Upper lobe of left lung (tissue), 6 donors: ENCODE measurements around the gene JMJD1C. TPM values are rescaled to one million over a fixed set of nuclear protein-coding genes. Genes with fewer than 3 reads are reported as not detected.
"Not testable (repeated sequence)": the region's sequence is repeated elsewhere in the genome, so short reads cannot be mapped to it uniquely, and the experiment has no call there.

Experiments
- ATAC-seq, 2 donors: fragments of 200-7000 bp; cut with Tn5 transposase; one replicate each; pipeline ENCODE4 v1.9.1; 2022; ENCODE audit warnings: mild to moderate bottlenecking in 2 of 2, moderate library complexity in 2 of 2; ENCODE audit not compliant: low FRiP score in 2 of 2
- DNase-seq, 2 donors: peaks; one replicate each; pipeline ENCODE4 v3.0.0-alpha.2; 2019 to 2020
- H3K27ac ChIP-seq, 4 donors: fragments of 200-600 bp; sonication (generic); one replicate each; pipeline ENCODE4 v1.5.1; 2016 to 2019
- H3K27me3 ChIP-seq, 4 donors: fragments of 200-600 bp; sonication (generic); one replicate each; pipeline ENCODE4 v1.5.1; 2017 to 2019
- H3K36me3 ChIP-seq, 4 donors: fragments of 200-600 bp; sonication (generic); one replicate each; pipeline ENCODE4 v1.5.1; 2016 to 2019
- H3K4me1 ChIP-seq, 4 donors: fragments of 200-600 bp; sonication (generic); one replicate each; pipeline ENCODE4 v1.5.1; 2018 to 2019
- H3K4me3 ChIP-seq, 4 donors: fragments of 200-600 bp; sonication (generic); one replicate each; pipeline ENCODE4 v1.5.1; 2017 to 2019; ENCODE audit warnings: mild to moderate bottlenecking in 2 of 4, moderate library complexity in 1 of 4
- H3K9me3 ChIP-seq, 4 donors: fragments of 200-600 bp; sonication (generic); one replicate each; pipeline ENCODE4 v1.5.1; 2018 to 2019
- CTCF ChIP-seq, 6 experiments: fragments of 450-650 bp in 4 of 6; fragments of 200-600 bp in 2 of 6; sonication (generic) in 2 of 6; IDR thresholded peaks; one replicate each; pipeline ENCODE4 v1.5.1; 2016 to 2019; ENCODE audit warnings: antibody characterized with exemption in 6 of 6
- EP300 ChIP-seq, 4 donors: sonication (generic); formaldehyde crosslinking; IDR thresholded peaks; one replicate each; pipeline ENCODE4 v1.5.1; 2017; ENCODE audit warnings: antibody characterized with exemption in 4 of 4, control low read depth in 2 of 4
- POLR2A ChIP-seq, 4 donors: fragments of 450-650 bp; IDR thresholded peaks; one replicate each; pipeline ENCODE4 v1.5.1; 2016 to 2017; ENCODE audit warnings: antibody characterized with exemption in 4 of 4, mild to moderate bottlenecking in 2 of 4
- POLR2AphosphoS5 ChIP-seq, 2 donors: sonication (generic); formaldehyde crosslinking; IDR thresholded peaks; one replicate each; pipeline ENCODE4 v1.5.1; 2017; ENCODE audit warnings: antibody characterized with exemption in 2 of 2
- WGBS, 2 donors: methylation state at CpG; one replicate each; pipeline ENCODE4 v1.1.5; 2017 to 2018; 5-methylcytosine and 5-hydroxymethylcytosine counted together
- total RNA-seq, 6 donors: library from RNA; depleted of rRNA in 4 of 6; stranded (reverse); fragments of >200 nt in 4 of 6; gene quantifications; one replicate each; pipeline versions ENCODE4 v1.1.0 to v1.2.1, GENCODE V29; 2016 to 2021
- donor health status: DM: no; HTN: no; CAD: no; lungs with moderate emphysema.
- donor health status: DM: no; HTN: yes; CAD: no; lungs with severe emphysema.

The JMJD1C gene
- total RNA-seq, 6 donors from 2014 or later: 80.2 to 130 (median 94.2) TPM

GRCh38 chr10:63156236-63156635 is 309.5 kb downstream of the JMJD1C start:
- H3K9me3 ChIP-seq: no peaks in the 10 kb centered on the region
- TF ChIP-seq EP300 (IDR thresholded peaks at IDR 0.05) (no peak), POLR2AphosphoS5 (IDR thresholded peaks at IDR 0.05) (no peak), CTCF (IDR thresholded peaks at IDR 0.05) (no peak), POLR2A (IDR thresholded peaks at IDR 0.05) (no peak)

GRCh38 chr10:63155388-63156020 is 310.3 kb downstream of the JMJD1C start:
- ATAC-seq (no peak), DNase-seq (no peak)
- Histone ChIP-seq H3K27ac (peak overlapping the region in 1 of 4 donors; percentile 19), H3K4me3 (no peak overlapping the region), H3K36me3 (peaks cover 0 to 41% (median 20%) of the 10 kb centered on the region in 4 donors), H3K4me1 (peaks cover 0 to 5% (median 0%) of the 10 kb centered on the region in 4 donors), H3K27me3 (no peaks in the 10 kb centered on the region), H3K9me3 (no peaks in the 10 kb centered on the region)
- 82 to 94% methylated on average over 8 of the region's 8 CpGs for WGBS, 2 donors
- TF ChIP-seq EP300 (IDR thresholded peaks at IDR 0.05) (no peak), CTCF (IDR thresholded peaks at IDR 0.05) (no peak), POLR2A (IDR thresholded peaks at IDR 0.05) (no peak), POLR2AphosphoS5 (IDR thresholded peaks at IDR 0.05) (no peak)

More at GRCh38 chr10:63156236-63156635, 309.5 kb downstream of the JMJD1C start:
- DNase-seq (no peak), ATAC-seq (no peak)
- H3K4me3 ChIP-seq: no peak overlapping the region
- WGBS, 2 donors: 66 to 81% methylated on average over 2 of the region's 2 CpGs
- no peak overlapping the region for H3K27ac ChIP-seq
- H3K36me3 ChIP-seq: peaks cover 0 to 36% (median 18%) of the 10 kb centered on the region in 4 donors
- H3K27me3 ChIP-seq: no peaks in the 10 kb centered on the region
- H3K4me1 ChIP-seq: peaks cover 0 to 5% (median 0%) of the 10 kb centered on the region in 4 donors

GRCh38 chr10:63154546-63155387 is 311.0 kb downstream of the JMJD1C start:
- TF ChIP-seq EP300 (IDR thresholded peaks at IDR 0.05) (no peak), POLR2AphosphoS5 (IDR thresholded peaks at IDR 0.05) (no peak), POLR2A (IDR thresholded peaks at IDR 0.05) (no peak), CTCF (IDR thresholded peaks at IDR 0.05) (no peak)
- H3K4me1 ChIP-seq: peaks cover 0 to 5% (median 0%) of the 10 kb centered on the region in 4 donors
- ATAC-seq (peak in 1 of 2 donors; percentile 28), DNase-seq (no peak)
- H3K9me3 ChIP-seq: no peaks in the 10 kb centered on the region
- no peaks in the 10 kb centered on the region for H3K27me3 ChIP-seq
- no peak overlapping the region for H3K27ac ChIP-seq
- H3K36me3 ChIP-seq: peaks cover 0 to 45% (median 21%) of the 10 kb centered on the region in 4 donors
- no peak overlapping the region for H3K4me3 ChIP-seq
- WGBS, 2 donors: 84 to 89% methylated on average over 6 of the region's 6 CpGs

GRCh38 chr10:63153868-63154545 is 311.8 kb downstream of the JMJD1C start:
- DNase-seq, H3K4me3 ChIP-seq, H3K27ac ChIP-seq, H3K4me1 ChIP-seq, H3K27me3 ChIP-seq, H3K9me3 ChIP-seq, ATAC-seq: not testable (repeated sequence)
- H3K36me3 ChIP-seq: peaks cover 0 to 45% (median 21%) of the 10 kb centered on the region in 4 donors
- WGBS, 2 donors: 88 to 93% methylated on average over 9 of the region's 9 CpGs

GRCh38 chr10:63150745-63151144 is 315.0 kb downstream of the JMJD1C start:
- no peak overlapping the region for H3K27ac ChIP-seq
- peaks cover 0 to 7% (median 2%) of the 10 kb centered on the region in 4 donors for H3K4me1 ChIP-seq
- no peaks in the 10 kb centered on the region for H3K9me3 ChIP-seq
- DNase-seq: no peak
- H3K36me3 ChIP-seq: peaks cover 5 to 45% (median 21%) of the 10 kb centered on the region in 4 donors
- H3K27me3 ChIP-seq: no peaks in the 10 kb centered on the region
- ATAC-seq: no peak
- H3K4me3 ChIP-seq: no peak overlapping the region
- WGBS, 2 donors: 87 to 97% methylated on average over 4 of the region's 4 CpGs
- TF ChIP-seq POLR2AphosphoS5 (IDR thresholded peaks at IDR 0.05) (no peak), CTCF (IDR thresholded peaks at IDR 0.05) (no peak), POLR2A (IDR thresholded peaks at IDR 0.05) (no peak), EP300 (IDR thresholded peaks at IDR 0.05) (no peak)
